K562 (cell line): ENCODE results near the gene CBLC. TPM values are rescaled to one million over a fixed set of nuclear protein-coding genes. Genes with fewer than 3 reads are reported as not detected.

Experiments used
- CC2D1A ChIP-seq: fragments of 450-650 bp; IDR thresholded peaks from 2 replicates; pipeline ENCODE4 v1.6.1; 2017; ENCODE audit warnings: mild to moderate bottlenecking
- DMBX1 ChIP-seq: fragments of 250-450 bp; sonication (Bioruptor Pico); IDR thresholded peaks from 2 replicates; pipeline ENCODE4 v1.8.0; 2022; ENCODE audit warnings: inconsistent platforms, mild to moderate bottlenecking, moderate library complexity, borderline replicate concordance
- KAT7 ChIP-seq: sonication (generic); formaldehyde crosslinking; IDR thresholded peaks from 2 replicates; pipeline ENCODE4 v1.8.0; 2022; ENCODE audit warnings: missing genetic modification reagents, mild to moderate bottlenecking, borderline replicate concordance
- MYBL2 ChIP-seq, 2 experiments: fragments of 450-650 bp in 1 of 2; sonication (generic) in 1 of 2; formaldehyde crosslinking in 1 of 2; IDR thresholded peaks; 2 replicates each; pipeline versions ENCODE4 v1.6.1 to v1.8.1; 2017 to 2022; ENCODE audit warnings: borderline replicate concordance in 1 of 2, inconsistent platforms in 1 of 2, low read depth in 1 of 2, mild to moderate bottlenecking in 1 of 2, missing genetic modification reagents in 1 of 2, moderate library complexity in 1 of 2
- NFRKB ChIP-seq: fragments of 450-650 bp; IDR thresholded peaks from 2 replicates; pipeline ENCODE4 v1.6.1; 2016; ENCODE audit warnings: low read depth
- SMARCB1 ChIP-seq: IDR thresholded peaks from 2 replicates; pipeline ENCODE4 v1.6.1; 2011; ENCODE audit warnings: improper control_type of control experiment, low read depth; ENCODE audit not compliant: insufficient read length
- SP1 ChIP-seq: sonication (generic); formaldehyde crosslinking; IDR thresholded peaks from 2 replicates; pipeline ENCODE4 v1.8.1; 2022; ENCODE audit warnings: mild to moderate bottlenecking, missing genetic modification reagents
- SRSF9 ChIP-seq: fragments of 200-400 bp; formaldehyde crosslinking; IDR thresholded peaks from 2 replicates; pipeline ENCODE4 v1.6.1; 2017; ENCODE audit warnings: low read depth, low read length, borderline replicate concordance
- ZBTB7A ChIP-seq: IDR thresholded peaks from 2 replicates; pipeline ENCODE4 v1.6.1; 2011; ENCODE audit warnings: low read depth, mild to moderate bottlenecking, low read length, moderate library complexity, borderline replicate concordance; ENCODE audit not compliant: control insufficient read depth
- ZNF316 ChIP-seq: fragments of 450-650 bp; IDR thresholded peaks from 2 replicates; pipeline ENCODE4 v1.6.1; 2016
- polyA plus RNA-seq, 8 experiments: library from polyadenylated mRNA; depleted of rRNA in 4 of 8; stranded (reverse) in 5 of 8; unstranded in 3 of 8; fragments of >200 nt; fragmentation: Nextera tagmentation in 2 of 8; fragmentation: Illumina TruSeq in 1 of 8; extraction: Ambion mirVana in 2 of 8; extraction: Trizol in 1 of 8; gene quantifications; 2 replicates each; pipeline versions ENCODE4 v1.2.1 to v1.2.3, GENCODE V29; 2011 to 2014; ENCODE audit warnings: inconsistent platforms in 1 of 8, missing spikeins in 1 of 8
- total RNA-seq, 7 experiments: library from RNA; depleted of rRNA in 6 of 7; stranded (reverse); fragments of >200 nt in 6 of 7; fragmentation: Illumina TruSeq in 2 of 7; extraction: Trizol in 2 of 7; gene quantifications; 2 replicates each; pipeline versions ENCODE4 v1.2.1 to v1.2.3, GENCODE V29; 2011 to 2021; ENCODE audit warnings: low replicate concordance in 1 of 7
- TF ChIP-seq, protein P1 (sequence below), 2 experiments: fragments of 450-650 bp; IDR thresholded peaks; 2 replicates each; pipeline ENCODE4 v1.6.1; 2018; ENCODE audit warnings: mild to moderate bottlenecking in 2 of 2, low read depth in 1 of 2; ENCODE audit not compliant: partially characterized antibody in 2 of 2
- TF ChIP-seq, protein P2 (sequence below): fragments of 450-650 bp; IDR thresholded peaks from 2 replicates; pipeline ENCODE4 v1.6.1; 2016
- TF ChIP-seq, protein P3 (sequence below): fragments of 200-400 bp; formaldehyde crosslinking; IDR thresholded peaks from 2 replicates; pipeline ENCODE4 v1.6.1; 2017; ENCODE audit warnings: mild to moderate bottlenecking, low read depth, low read length, moderate library complexity
- TF ChIP-seq, protein P4 (sequence below): fragments of 250-450 bp; sonication (Bioruptor Pico); IDR thresholded peaks from 2 replicates; pipeline ENCODE4 v1.5.1; 2021; ENCODE audit warnings: mild to moderate bottlenecking
- TF ChIP-seq, protein P5 (sequence below): IDR thresholded peaks from 2 replicates; pipeline ENCODE4 v1.6.1; 2016; ENCODE audit warnings: missing genetic modification characterization, missing compliant biosample characterization

CBLC gene
- total and polyA plus RNA-seq, 9 of the 15 experiments (the other 6 are each of a cell fraction or from before 2014, with no cell fraction given), result 0.09 TPM; not detected in 8

GRCh38 chr19:44845286-44845611 is 67.6 kb downstream of the CBLC start (continued):
- TF ChIP-seq, protein P1, sequence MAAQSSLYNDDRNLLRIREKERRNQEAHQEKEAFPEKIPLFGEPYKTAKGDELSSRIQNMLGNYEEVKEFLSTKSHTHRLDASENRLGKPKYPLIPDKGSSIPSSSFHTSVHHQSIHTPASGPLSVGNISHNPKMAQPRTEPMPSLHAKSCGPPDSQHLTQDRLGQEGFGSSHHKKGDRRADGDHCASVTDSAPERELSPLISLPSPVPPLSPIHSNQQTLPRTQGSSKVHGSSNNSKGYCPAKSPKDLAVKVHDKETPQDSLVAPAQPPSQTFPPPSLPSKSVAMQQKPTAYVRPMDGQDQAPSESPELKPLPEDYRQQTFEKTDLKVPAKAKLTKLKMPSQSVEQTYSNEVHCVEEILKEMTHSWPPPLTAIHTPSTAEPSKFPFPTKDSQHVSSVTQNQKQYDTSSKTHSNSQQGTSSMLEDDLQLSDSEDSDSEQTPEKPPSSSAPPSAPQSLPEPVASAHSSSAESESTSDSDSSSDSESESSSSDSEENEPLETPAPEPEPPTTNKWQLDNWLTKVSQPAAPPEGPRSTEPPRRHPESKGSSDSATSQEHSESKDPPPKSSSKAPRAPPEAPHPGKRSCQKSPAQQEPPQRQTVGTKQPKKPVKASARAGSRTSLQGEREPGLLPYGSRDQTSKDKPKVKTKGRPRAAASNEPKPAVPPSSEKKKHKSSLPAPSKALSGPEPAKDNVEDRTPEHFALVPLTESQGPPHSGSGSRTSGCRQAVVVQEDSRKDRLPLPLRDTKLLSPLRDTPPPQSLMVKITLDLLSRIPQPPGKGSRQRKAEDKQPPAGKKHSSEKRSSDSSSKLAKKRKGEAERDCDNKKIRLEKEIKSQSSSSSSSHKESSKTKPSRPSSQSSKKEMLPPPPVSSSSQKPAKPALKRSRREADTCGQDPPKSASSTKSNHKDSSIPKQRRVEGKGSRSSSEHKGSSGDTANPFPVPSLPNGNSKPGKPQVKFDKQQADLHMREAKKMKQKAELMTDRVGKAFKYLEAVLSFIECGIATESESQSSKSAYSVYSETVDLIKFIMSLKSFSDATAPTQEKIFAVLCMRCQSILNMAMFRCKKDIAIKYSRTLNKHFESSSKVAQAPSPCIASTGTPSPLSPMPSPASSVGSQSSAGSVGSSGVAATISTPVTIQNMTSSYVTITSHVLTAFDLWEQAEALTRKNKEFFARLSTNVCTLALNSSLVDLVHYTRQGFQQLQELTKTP (IDR thresholded peaks at IDR 0.05; ENCODE audit: low read depth in 1 of 2, partially characterized antibody in 2 of 2), result no peak
- TF ChIP-seq, protein P2, sequence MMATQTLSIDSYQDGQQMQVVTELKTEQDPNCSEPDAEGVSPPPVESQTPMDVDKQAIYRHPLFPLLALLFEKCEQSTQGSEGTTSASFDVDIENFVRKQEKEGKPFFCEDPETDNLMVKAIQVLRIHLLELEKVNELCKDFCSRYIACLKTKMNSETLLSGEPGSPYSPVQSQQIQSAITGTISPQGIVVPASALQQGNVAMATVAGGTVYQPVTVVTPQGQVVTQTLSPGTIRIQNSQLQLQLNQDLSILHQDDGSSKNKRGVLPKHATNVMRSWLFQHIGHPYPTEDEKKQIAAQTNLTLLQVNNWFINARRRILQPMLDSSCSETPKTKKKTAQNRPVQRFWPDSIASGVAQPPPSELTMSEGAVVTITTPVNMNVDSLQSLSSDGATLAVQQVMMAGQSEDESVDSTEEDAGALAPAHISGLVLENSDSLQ, result peak; percentile 49; the same call in 1 of the 2 replicates
- TF ChIP-seq SRSF9 (no peak), MYBL2 (IDR thresholded peaks at IDR 0.05; ENCODE audit: low read depth) (no peak), MYBL2 (CRISPR knock-in tag; IDR thresholded peaks at IDR 0.05; ENCODE audit: borderline replicate concordance) (no peak), SMARCB1 (no peak), DMBX1 (CRISPR knock-in tag) (no peak), ZNF316 (0 out of 2 replicates have a peak, but pooled peaks have one; percentile 0), ZBTB7A (peak; percentile 11; the same call in 1 of the 2 replicates), NFRKB (peak; percentile 27; the same call in 1 of the 2 replicates), KAT7 (CRISPR knock-in tag) (no peak), CC2D1A (no peak), SP1 (0 out of 2 replicates have a peak, but pooled peaks have one; percentile 17)
- TF ChIP-seq, protein P3, sequence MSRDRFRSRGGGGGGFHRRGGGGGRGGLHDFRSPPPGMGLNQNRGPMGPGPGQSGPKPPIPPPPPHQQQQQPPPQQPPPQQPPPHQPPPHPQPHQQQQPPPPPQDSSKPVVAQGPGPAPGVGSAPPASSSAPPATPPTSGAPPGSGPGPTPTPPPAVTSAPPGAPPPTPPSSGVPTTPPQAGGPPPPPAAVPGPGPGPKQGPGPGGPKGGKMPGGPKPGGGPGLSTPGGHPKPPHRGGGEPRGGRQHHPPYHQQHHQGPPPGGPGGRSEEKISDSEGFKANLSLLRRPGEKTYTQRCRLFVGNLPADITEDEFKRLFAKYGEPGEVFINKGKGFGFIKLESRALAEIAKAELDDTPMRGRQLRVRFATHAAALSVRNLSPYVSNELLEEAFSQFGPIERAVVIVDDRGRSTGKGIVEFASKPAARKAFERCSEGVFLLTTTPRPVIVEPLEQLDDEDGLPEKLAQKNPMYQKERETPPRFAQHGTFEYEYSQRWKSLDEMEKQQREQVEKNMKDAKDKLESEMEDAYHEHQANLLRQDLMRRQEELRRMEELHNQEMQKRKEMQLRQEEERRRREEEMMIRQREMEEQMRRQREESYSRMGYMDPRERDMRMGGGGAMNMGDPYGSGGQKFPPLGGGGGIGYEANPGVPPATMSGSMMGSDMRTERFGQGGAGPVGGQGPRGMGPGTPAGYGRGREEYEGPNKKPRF, result no peak
- TF ChIP-seq, protein P4, sequence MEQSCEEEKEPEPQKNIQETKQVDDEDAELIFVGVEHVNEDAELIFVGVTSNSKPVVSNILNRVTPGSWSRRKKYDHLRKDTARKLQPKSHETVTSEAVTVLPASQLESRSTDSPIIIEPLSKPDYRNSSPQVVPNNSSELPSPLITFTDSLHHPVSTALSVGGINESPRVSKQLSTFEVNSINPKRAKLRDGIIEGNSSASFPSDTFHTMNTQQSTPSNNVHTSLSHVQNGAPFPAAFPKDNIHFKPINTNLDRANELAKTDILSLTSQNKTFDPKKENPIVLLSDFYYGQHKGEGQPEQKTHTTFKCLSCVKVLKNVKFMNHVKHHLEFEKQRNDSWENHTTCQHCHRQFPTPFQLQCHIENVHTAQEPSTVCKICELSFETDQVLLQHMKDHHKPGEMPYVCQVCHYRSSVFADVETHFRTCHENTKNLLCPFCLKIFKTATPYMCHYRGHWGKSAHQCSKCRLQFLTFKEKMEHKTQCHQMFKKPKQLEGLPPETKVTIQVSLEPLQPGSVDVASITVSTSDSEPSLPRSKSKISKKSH, result no peak
- TF ChIP-seq, protein P5, sequence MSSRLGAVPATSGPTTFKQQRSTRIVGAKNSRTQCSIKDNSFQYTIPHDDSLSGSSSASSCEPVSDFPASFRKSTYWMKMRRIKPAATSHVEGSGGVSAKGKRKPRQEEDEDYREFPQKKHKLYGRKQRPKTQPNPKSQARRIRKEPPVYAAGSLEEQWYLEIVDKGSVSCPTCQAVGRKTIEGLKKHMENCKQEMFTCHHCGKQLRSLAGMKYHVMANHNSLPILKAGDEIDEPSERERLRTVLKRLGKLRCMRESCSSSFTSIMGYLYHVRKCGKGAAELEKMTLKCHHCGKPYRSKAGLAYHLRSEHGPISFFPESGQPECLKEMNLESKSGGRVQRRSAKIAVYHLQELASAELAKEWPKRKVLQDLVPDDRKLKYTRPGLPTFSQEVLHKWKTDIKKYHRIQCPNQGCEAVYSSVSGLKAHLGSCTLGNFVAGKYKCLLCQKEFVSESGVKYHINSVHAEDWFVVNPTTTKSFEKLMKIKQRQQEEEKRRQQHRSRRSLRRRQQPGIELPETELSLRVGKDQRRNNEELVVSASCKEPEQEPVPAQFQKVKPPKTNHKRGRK (tag), result peak; percentile 58; the same call in 1 of the 2 replicates
- TF ChIP-seq, all 486 proteins: peak for 16
